HCT116 (cell line): Measurements from ENCODE around the gene STX1A. TPM values are rescaled to one million over a fixed set of nuclear protein-coding genes. Genes with fewer than 3 reads are reported as not detected.

ENCODE experiments used
- ATAC-seq: fragments of 200-7000 bp; cut with Tn5 transposase; 2 replicates; pipeline ENCODE4 v1.9.1; 2020; ENCODE audit warnings: mild to moderate bottlenecking, moderate library complexity
- BruUV-seq: library from RNA; stranded (reverse); fragments of 400-500 nt; replicated peaks from 2 replicates; lab custom pipeline; 2021; lab: Mats Ljungman, UMichigan
- CTCF ChIA-PET: fragments of 300-600 bp; sonication (Branson Sonifier 250); formaldehyde crosslinking; loops from one replicate; lab custom pipeline; 2021; ENCODE audit warnings: antibody characterized with exemption; lab: Charles Lee
- POLR2A ChIA-PET: fragments of 300-600, 350-600 bp; sonication (Branson Sonifier 250); formaldehyde crosslinking; loops from one replicate; lab custom pipeline; 2021; ENCODE audit warnings: antibody characterized with exemption; lab: Charles Lee
- RAD21 ChIA-PET, 2 experiments: fragments of 300-600 bp; sonication (Branson Sonifier 250); formaldehyde crosslinking; loops; one replicate each; lab custom pipeline; 2023; ENCODE audit warnings: low total read pairs in 2 of 2; ENCODE audit not compliant: uncharacterized antibody in 2 of 2, unreplicated experiment in 2 of 2, low non-redundant PET in 1 of 2; lab: Charles Lee
- DNase-seq: peaks from one replicate; pipeline ENCODE4 v3.0.0-alpha.2; 2010; ENCODE audit warnings: low read depth, low spot score
- H2AFZ ChIP-seq: fragments of 200-600 bp; shearing (Covaris generic), sonication (generic); 2 replicates; pipeline ENCODE4 v1.6.1; 2017; ENCODE audit warnings: low read depth, mixed run types, mixed read lengths, antibody characterized with exemption, low read length; ENCODE audit not compliant: poor library complexity, severe bottlenecking
- H3K27ac ChIP-seq: 2 replicates; pipeline ENCODE4 v1.5.1; 2012; ENCODE audit warnings: low read depth, low read length
- H3K27me3 ChIP-seq: fragments of 200-600 bp; sonication (generic); 2 replicates; pipeline ENCODE4 v1.6.1; 2016; ENCODE audit warnings: mixed run types, low read length, mixed read lengths; ENCODE audit not compliant: insufficient read depth
- H3K36me3 ChIP-seq, 2 experiments: fragments of 200-500 bp in 1 of 2; fragments of 200-600 bp in 1 of 2; sonication (Bioruptor generic) in 1 of 2; sonication (generic) in 1 of 2; 2 replicates each; pipeline versions ENCODE4 v1.5.1 to v1.6.1; 2014 to 2016; ENCODE audit warnings: low read length in 2 of 2, inconsistent platforms in 1 of 2, mixed read lengths in 1 of 2, mixed run types in 1 of 2; ENCODE audit not compliant: insufficient read depth in 2 of 2, control insufficient read depth in 1 of 2
- H3K4me1 ChIP-seq, 2 experiments: fragments of 200-600 bp in 1 of 2; sonication (generic) in 1 of 2; 2 replicates each; pipeline versions ENCODE4 v1.5.1 to v1.6.1; 2012 to 2017; ENCODE audit warnings: low read length in 2 of 2, inconsistent platforms in 1 of 2, mild to moderate bottlenecking in 1 of 2, mixed read lengths in 1 of 2, mixed run types in 1 of 2, moderate library complexity in 1 of 2; ENCODE audit not compliant: insufficient read depth in 2 of 2, control insufficient read depth in 1 of 2
- H3K4me2 ChIP-seq: fragments of 200-600 bp; sonication (generic); 2 replicates; pipeline ENCODE4 v1.6.1; 2017; ENCODE audit warnings: mixed run types, low read length, mixed read lengths
- H3K4me3 ChIP-seq, 2 experiments: fragments of 200-600 bp in 1 of 2; sonication (generic) in 1 of 2; replicated peaks in 1 of 2; 2 replicates each; pipeline ENCODE4 v1.5.1; 2011 to 2016; ENCODE audit warnings: low read length in 2 of 2, control low read depth in 1 of 2, low read depth in 1 of 2, mild to moderate bottlenecking in 1 of 2, mixed read lengths in 1 of 2, mixed run types in 1 of 2
- H3K79me2 ChIP-seq: fragments of 200-600 bp; sonication (generic); 2 replicates; pipeline ENCODE4 v1.6.1; 2017; ENCODE audit warnings: mild to moderate bottlenecking, mixed run types, low read length, moderate library complexity, mixed read lengths; ENCODE audit not compliant: insufficient read depth
- H3K9ac ChIP-seq: fragments of 200-600 bp; sonication (generic); 2 replicates; pipeline ENCODE4 v1.6.1; 2016; ENCODE audit warnings: low read length, mixed read lengths
- H3K9me2 ChIP-seq: fragments of 200-600 bp; sonication (generic), shearing (Covaris generic); 2 replicates; pipeline ENCODE4 v1.6.1; 2017; ENCODE audit warnings: mixed run types, mild to moderate bottlenecking, moderate library complexity; ENCODE audit not compliant: insufficient read depth
- H3K9me3 ChIP-seq, 2 experiments: fragments of 200-500 bp in 1 of 2; fragments of 200-600 bp in 1 of 2; sonication (Bioruptor generic) in 1 of 2; sonication (generic) in 1 of 2; 2 replicates each; pipeline ENCODE4 v1.6.1; 2014 to 2017; ENCODE audit warnings: low read length in 2 of 2, mixed read lengths in 2 of 2, inconsistent platforms in 1 of 2, low read depth in 1 of 2, mild to moderate bottlenecking in 1 of 2, mixed run types in 1 of 2, moderate library complexity in 1 of 2; ENCODE audit not compliant: control insufficient read depth in 1 of 2, insufficient read depth in 1 of 2
- H4K20me1 ChIP-seq: fragments of 200-600 bp; sonication (generic), shearing (Covaris generic); 2 replicates; pipeline ENCODE4 v1.6.1; 2017; ENCODE audit warnings: mixed run types, mild to moderate bottlenecking, moderate library complexity; ENCODE audit not compliant: insufficient read depth
- CBX3 ChIP-seq: IDR thresholded peaks from 2 replicates; pipeline ENCODE4 v1.6.1; 2012; ENCODE audit warnings: low read depth
- CEBPB ChIP-seq: IDR thresholded peaks from 2 replicates; pipeline ENCODE4 v1.6.1; 2012; ENCODE audit warnings: low read depth
- CTCF ChIP-seq, 3 experiments: fragments of 200-600 bp in 1 of 3; sonication (generic) in 1 of 3; IDR thresholded peaks in 2 of 3; conservative IDR thresholded peaks in 1 of 3; 2 replicates each; pipeline ENCODE4 v1.5.1; 2012 to 2017; ENCODE audit warnings: low read depth in 2 of 3, low read length in 2 of 3, antibody characterized with exemption in 1 of 3, borderline replicate concordance in 1 of 3, control low read depth in 1 of 3, mild to moderate bottlenecking in 1 of 3, mixed read lengths in 1 of 3, mixed run types in 1 of 3, moderate library complexity in 1 of 3; ENCODE audit not compliant: insufficient read depth in 1 of 3
- EGR1 ChIP-seq: IDR thresholded peaks from 2 replicates; pipeline ENCODE4 v1.6.1; 2012; ENCODE audit warnings: low read depth
- ELF1 ChIP-seq: IDR thresholded peaks from 2 replicates; pipeline ENCODE4 v1.6.1; 2012; ENCODE audit warnings: low read depth, borderline replicate concordance
- EZH2 ChIP-seq: fragments of 200-600 bp; sonication (generic); IDR thresholded peaks from 2 replicates; pipeline ENCODE4 v1.6.1; 2017; ENCODE audit warnings: antibody characterized with exemption, mixed run types
- FOSL1 ChIP-seq: IDR thresholded peaks from 2 replicates; pipeline ENCODE4 v1.6.1; 2012; ENCODE audit warnings: low read depth
- JUND ChIP-seq: IDR thresholded peaks from 2 replicates; pipeline ENCODE4 v1.6.1; 2012
- POLR2A ChIP-seq: IDR thresholded peaks from 2 replicates; pipeline ENCODE4 v1.7.0; 2011; ENCODE audit warnings: borderline replicate concordance; ENCODE audit not compliant: insufficient read depth, insufficient read length; ENCODE audit errors: extremely low read depth
- POLR2AphosphoS5 ChIP-seq: IDR thresholded peaks from 2 replicates; pipeline ENCODE4 v1.6.1; 2011; ENCODE audit warnings: mild to moderate bottlenecking, low read depth, low read length, moderate library complexity
- RAD21 ChIP-seq: IDR thresholded peaks from 2 replicates; pipeline ENCODE4 v1.6.1; 2012; ENCODE audit warnings: low read depth, mild to moderate bottlenecking
- REST ChIP-seq: IDR thresholded peaks from 2 replicates; pipeline ENCODE4 v1.6.1; 2012; ENCODE audit warnings: low read depth
- SIN3A ChIP-seq: IDR thresholded peaks from 2 replicates; pipeline ENCODE4 v1.6.1; 2012; ENCODE audit warnings: low read depth
- SRF ChIP-seq: IDR thresholded peaks from 2 replicates; pipeline ENCODE4 v1.6.1; 2012; ENCODE audit warnings: low read depth
- TCF7L2 ChIP-seq: IDR thresholded peaks from 2 replicates; pipeline ENCODE4 v1.7.0; 2011; ENCODE audit warnings: borderline replicate concordance, inconsistent platforms; ENCODE audit not compliant: insufficient read depth, insufficient read length; ENCODE audit errors: extremely low read depth
- YY1 ChIP-seq: IDR thresholded peaks from 2 replicates; pipeline ENCODE4 v1.6.1; 2011; ENCODE audit warnings: low read length, low read depth, moderate library complexity, mild to moderate bottlenecking; ENCODE audit not compliant: insufficient replicate concordance; ENCODE audit errors: extremely low read depth
- ZFX ChIP-seq: fragments of 450-650 bp; IDR thresholded peaks from 2 replicates; pipeline ENCODE4 v1.6.1; 2017
- ZNF274 ChIP-seq: fragments of 200-500 bp; sonication (Bioruptor generic); IDR thresholded peaks from 2 replicates; pipeline ENCODE4 v1.6.1; 2014; ENCODE audit warnings: mild to moderate bottlenecking, low read depth, low read length, inconsistent platforms
- intact Hi-C: fragments of 100-400 bp; cut with micrococcal nuclease; formaldehyde crosslinking; loops from 2 replicates; pipeline ENCODE4 v1.10.0; 2022
- total RNA-seq: library from RNA; stranded (reverse); gene quantifications from one replicate; pipeline ENCODE4 v1.2.1, GENCODE V29; 2021; ENCODE audit not compliant: unreplicated experiment
- TF ChIP-seq, protein P1 (sequence below): IDR thresholded peaks from 2 replicates; pipeline ENCODE4 v1.6.1; 2012
- TF ChIP-seq, protein P2 (sequence below): IDR thresholded peaks from 2 replicates; pipeline ENCODE4 v1.6.1; 2011; ENCODE audit warnings: mild to moderate bottlenecking, low read length, moderate library complexity; ENCODE audit not compliant: insufficient replicate concordance; ENCODE audit errors: extremely low read depth

STX1A gene
- total RNA-seq, 1 experiment from 2014 or later, result 39.4 TPM

DNA sequence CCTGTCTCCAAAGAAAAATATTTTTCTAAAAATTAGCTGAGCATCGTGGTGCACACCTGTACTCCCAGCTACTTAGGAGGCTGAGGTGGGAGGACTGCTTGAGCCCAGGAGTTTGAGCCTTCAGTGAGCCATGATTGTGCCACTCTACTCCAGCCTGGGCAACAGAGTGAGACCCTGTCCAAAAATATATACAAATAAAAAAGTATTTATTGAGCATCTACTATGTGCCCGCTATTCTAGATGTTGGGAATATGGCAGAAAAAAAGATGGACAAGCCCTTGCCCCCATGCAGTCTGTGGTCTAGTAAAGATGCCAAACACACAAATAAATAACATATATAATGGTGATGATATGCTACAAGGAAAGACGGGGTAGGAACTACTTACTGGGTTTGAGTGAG lies 4.3 kb upstream of the STX1A start:
- H2AFZ ChIP-seq, result no peak overlapping the region
- H3K9ac ChIP-seq, result no peak overlapping the region
- ATAC-seq, result no peak
- peaks cover 6% of the 10 kb centered on the region for H3K79me2 ChIP-seq
- H3K27ac ChIP-seq, result no peak overlapping the region
- TF ChIP-seq RAD21 (no peak), SRF (no peak), ZFX (no peak), ZNF274 (no peak), CBX3 (no peak), REST (no peak), YY1 (no peak), ELF1 (no peak), CEBPB (no peak), POLR2A (no peak), POLR2AphosphoS5 (no peak), JUND (no peak), EZH2 (no peak), FOSL1 (no peak), CTCF (IDR thresholded peaks at IDR 0.05 in 2 of 3, conservative IDR thresholded peaks at IDR 0.05 in 1 of 3; ENCODE audit: borderline replicate concordance in 1 of 3, insufficient read depth in 1 of 3, low read depth in 2 of 3, low read length in 2 of 3) (no peak), EGR1 (no peak), SIN3A (no peak), TCF7L2 (no peak)
- TF ChIP-seq, protein P1, sequence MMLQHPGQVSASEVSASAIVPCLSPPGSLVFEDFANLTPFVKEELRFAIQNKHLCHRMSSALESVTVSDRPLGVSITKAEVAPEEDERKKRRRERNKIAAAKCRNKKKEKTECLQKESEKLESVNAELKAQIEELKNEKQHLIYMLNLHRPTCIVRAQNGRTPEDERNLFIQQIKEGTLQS, result no peak
- TF ChIP-seq, protein P2, sequence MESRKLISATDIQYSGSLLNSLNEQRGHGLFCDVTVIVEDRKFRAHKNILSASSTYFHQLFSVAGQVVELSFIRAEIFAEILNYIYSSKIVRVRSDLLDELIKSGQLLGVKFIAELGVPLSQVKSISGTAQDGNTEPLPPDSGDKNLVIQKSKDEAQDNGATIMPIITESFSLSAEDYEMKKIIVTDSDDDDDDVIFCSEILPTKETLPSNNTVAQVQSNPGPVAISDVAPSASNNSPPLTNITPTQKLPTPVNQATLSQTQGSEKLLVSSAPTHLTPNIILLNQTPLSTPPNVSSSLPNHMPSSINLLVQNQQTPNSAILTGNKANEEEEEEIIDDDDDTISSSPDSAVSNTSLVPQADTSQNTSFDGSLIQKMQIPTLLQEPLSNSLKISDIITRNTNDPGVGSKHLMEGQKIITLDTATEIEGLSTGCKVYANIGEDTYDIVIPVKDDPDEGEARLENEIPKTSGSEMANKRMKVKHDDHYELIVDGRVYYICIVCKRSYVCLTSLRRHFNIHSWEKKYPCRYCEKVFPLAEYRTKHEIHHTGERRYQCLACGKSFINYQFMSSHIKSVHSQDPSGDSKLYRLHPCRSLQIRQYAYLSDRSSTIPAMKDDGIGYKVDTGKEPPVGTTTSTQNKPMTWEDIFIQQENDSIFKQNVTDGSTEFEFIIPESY, result no peak
- no peaks in the 10 kb centered on the region for H3K9me2 ChIP-seq
- no TSS peak for BruUV-seq
- H3K36me3 ChIP-seq, result no peaks in the 10 kb centered on the region
- ChIA-PET POLR2A (interaction anchor here (0.7 kb wide), 1 partner anchor 405 kb away, joined by 3 read pairs; no protein-coding TSS in a partner anchor), RAD21 (interaction anchor here in 1 of 2 experiments (0.7 kb wide), 1 partner anchor 203 kb away, joined by 4 read pairs; no protein-coding TSS in a partner anchor), CTCF (interaction anchor here (0.7 to 3.9 kb wide), 2 partner anchors 101 to 117 kb away, joined by 3 to 28 read pairs; no protein-coding TSS in a partner anchor)
- no peaks in the 10 kb centered on the region for H3K27me3 ChIP-seq
- H3K4me3 ChIP-seq, result no peak overlapping the region
- H4K20me1 ChIP-seq, result no peaks in the 10 kb centered on the region
- peaks cover 25 to 38% of the 10 kb centered on the region in 2 experiments for H3K4me1 ChIP-seq
- H3K4me2 ChIP-seq, result no peak overlapping the region
- intact Hi-C loops, result loop anchor here (10.0 kb wide), 1 partner anchor 59 kb away; the partner anchor contains the start of gene VPS37D
- H3K9me3 ChIP-seq, result no peaks in the 10 kb centered on the region
- DNase-seq, result no peak
